LNCaP clone FGC (cell line): ENCODE measurements around the gene PRKN.

ENCODE experiments used
- DNase-seq: peaks from one replicate; pipeline ENCODE4 v3.0.0-alpha.2; 2011; ENCODE audit warnings: low read depth
- H3K4me3 ChIP-seq: 2 replicates; pipeline ENCODE4 v1.5.1; 2011; ENCODE audit warnings: mild to moderate bottlenecking, low read depth, low read length, control low read depth
- TF ChIP-seq, protein P1 (sequence below): IDR thresholded peaks from 2 replicates; pipeline ENCODE4 v1.5.1; 2012; ENCODE audit warnings: mild to moderate bottlenecking; ENCODE audit not compliant: control insufficient read depth, insufficient read depth; ENCODE audit errors: extremely low read depth

PRKN gene

GRCh38 chr6:161545741-161546140 is 1181.8 kb downstream of the PRKN start:
- H3K4me3 ChIP-seq: no peak overlapping the region
- DNase-seq: no peak
- TF ChIP-seq, protein P1, sequence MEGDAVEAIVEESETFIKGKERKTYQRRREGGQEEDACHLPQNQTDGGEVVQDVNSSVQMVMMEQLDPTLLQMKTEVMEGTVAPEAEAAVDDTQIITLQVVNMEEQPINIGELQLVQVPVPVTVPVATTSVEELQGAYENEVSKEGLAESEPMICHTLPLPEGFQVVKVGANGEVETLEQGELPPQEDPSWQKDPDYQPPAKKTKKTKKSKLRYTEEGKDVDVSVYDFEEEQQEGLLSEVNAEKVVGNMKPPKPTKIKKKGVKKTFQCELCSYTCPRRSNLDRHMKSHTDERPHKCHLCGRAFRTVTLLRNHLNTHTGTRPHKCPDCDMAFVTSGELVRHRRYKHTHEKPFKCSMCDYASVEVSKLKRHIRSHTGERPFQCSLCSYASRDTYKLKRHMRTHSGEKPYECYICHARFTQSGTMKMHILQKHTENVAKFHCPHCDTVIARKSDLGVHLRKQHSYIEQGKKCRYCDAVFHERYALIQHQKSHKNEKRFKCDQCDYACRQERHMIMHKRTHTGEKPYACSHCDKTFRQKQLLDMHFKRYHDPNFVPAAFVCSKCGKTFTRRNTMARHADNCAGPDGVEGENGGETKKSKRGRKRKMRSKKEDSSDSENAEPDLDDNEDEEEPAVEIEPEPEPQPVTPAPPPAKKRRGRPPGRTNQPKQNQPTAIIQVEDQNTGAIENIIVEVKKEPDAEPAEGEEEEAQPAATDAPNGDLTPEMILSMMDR: no peak

DNA sequence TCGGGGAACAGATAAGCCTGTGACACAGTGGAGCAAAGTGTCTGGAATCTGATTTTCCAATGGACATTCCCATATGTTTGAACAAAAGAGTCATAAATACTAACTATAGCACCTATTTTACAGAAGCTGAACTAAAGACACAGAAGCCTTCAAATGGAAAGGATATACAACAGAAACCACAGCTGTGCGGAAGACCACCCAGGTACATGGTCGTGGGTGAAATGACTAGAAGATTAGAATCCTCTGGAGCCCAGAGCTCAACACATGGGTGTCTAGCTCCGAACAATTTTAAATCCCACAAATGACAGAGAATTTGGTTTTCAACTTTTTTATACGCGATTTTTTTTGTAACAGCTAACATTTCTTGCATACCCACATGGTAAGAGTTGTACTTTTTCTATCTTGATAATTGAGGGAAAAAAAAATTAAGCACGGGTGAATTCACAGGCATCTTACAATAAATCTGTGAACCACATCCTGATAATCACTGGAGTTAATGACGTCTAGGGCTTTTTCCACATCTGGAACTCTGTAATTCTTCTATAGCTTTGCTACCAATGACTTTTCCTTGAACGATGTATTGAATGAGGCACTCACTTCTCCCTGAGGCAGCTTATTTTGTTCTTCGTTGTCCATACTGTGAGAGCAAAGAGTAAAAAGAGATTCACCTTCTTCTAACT is 1182.6 kb downstream of the PRKN start:
- TF ChIP-seq, protein P1: no peak
- DNase-seq: no peak

DNA sequence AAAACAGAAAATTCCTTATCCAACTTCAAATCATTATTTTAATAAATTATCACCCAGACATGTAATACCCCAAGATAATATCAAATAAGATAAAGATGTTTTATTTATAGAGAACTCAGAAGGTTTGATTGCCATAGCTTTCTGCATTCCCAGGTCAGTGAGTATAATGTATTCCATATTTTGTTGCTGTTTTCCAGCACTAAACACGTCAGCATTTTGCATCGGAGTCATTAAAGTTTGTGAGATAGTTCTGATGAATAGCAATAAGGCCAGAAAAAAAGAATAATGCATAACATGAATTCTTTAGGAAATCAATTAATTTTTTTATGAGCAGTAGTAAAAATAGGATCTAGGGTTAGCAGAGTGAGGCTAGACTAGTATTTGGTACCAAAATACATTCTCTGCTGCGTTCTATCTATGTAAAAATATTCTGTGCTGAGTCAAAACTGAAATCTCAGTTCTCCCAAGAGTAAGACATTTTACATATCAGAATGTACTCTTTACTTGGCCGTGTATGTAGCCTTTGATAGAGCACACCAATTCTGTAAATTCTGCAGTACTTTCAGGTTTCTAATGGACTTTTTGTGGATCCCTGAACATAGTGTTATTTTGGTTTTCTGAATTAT is 1183.8 kb downstream of the PRKN start:
- H3K4me3 ChIP-seq: no peak overlapping the region
- TF ChIP-seq, protein P1: no peak
- DNase-seq: no peak

More for the DNA sequence above, 1182.6 kb downstream of the PRKN start:
- H3K4me3 ChIP-seq: no peak overlapping the region

- H3K4me3 ChIP-seq: no peak overlapping the region
- DNase-seq: no peak
- TF ChIP-seq, protein P1: no peak
Measured at GRCh38 chr6:161542346-161542980, 1185.1 kb downstream of the PRKN start.

- no peak overlapping the region for H3K4me3 ChIP-seq
- TF ChIP-seq, protein P1: no peak
- no peak for DNase-seq
Measured at GRCh38 chr6:161540532-161540931, 1187.0 kb downstream of the PRKN start.

DNA sequence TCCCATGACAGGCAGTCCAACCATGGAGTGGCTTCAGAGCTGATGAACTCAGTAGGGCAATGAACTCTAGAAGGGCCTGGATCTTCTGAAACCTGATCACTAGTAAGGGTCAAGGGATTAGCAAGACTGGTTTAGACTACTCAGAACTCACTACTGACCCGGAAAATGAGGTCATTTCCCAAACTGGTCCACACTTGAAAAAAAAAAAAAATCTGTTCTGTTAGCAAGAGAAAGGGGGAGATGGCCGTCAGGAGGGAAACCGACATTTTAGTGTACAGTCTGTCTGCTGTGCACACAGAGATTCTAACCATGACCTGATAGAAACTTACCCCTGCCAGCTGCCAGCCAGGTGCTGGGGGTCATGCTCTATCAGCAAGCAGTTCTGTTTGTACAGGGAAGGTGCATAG is 1191.3 kb downstream of the PRKN start:
- TF ChIP-seq, protein P1: no peak
- H3K4me3 ChIP-seq: no peak overlapping the region
- no peak for DNase-seq
